Measurements from ENCODE around the gene MAP1B. TPM values are rescaled to one million over a fixed set of nuclear protein-coding genes. Genes with fewer than 3 reads are reported as not detected.
A peak's percentile ranks its signal among the peaks of the same experiment; 100 is the strongest.

Gene MAP1B
- 0.19 TPM in 1 of 2 replicates, not detected in the other for total RNA-seq (2013; cell fraction: nucleolus; rRNA removed)
- total RNA-seq (2014; rRNA removed): under 0.01 and 0.06 TPM in 2 replicates
- 0.04 and 0.09 TPM in 2 replicates for total RNA-seq (2014; rRNA removed; fragmentation: Illumina TruSeq; extraction: Trizol)
- 0.36 and 0.61 TPM in 2 replicates for total RNA-seq (2021)
- polyA plus RNA-seq (2011; ENCODE audit: low read depth): 0.09 TPM
- polyA plus RNA-seq (2011; rRNA removed): not detected in 2 replicates
- not detected in 2 replicates for polyA plus RNA-seq (2011; cell fraction: cytosol; rRNA removed)
- polyA plus RNA-seq (2011; cell fraction: nucleus; rRNA removed): 0.01 TPM in 1 of 2 replicates, not detected in the other
- polyA plus RNA-seq (2012): 0.09 and 0.20 TPM in 2 replicates
- 0.06 and 0.08 TPM in 2 replicates for polyA plus RNA-seq (2014; fragmentation: Illumina TruSeq; extraction: Trizol)
- polyA plus RNA-seq (2014; fragmentation: Nextera tagmentation; extraction: Ambion mirVana): under 1 TPM; 0.02 to 0.16 TPM
- polyA plus RNA-seq (2014; rRNA removed): 0.03 and 0.05 TPM in 2 replicates
- polyA plus RNA-seq (2016; fragmentation: Nextera tagmentation; extraction: Ambion mirVana): under 1 TPM; 0.62 to 0.81 TPM
- polyA minus RNA-seq (2011; rRNA and poly(A)+ RNA removed): not detected in 2 replicates
- polyA minus RNA-seq (2011; cell fraction: cytosol; rRNA and poly(A)+ RNA removed): not detected in 2 replicates
- not detected in 2 replicates for polyA minus RNA-seq (2011; cell fraction: nucleus; rRNA and poly(A)+ RNA removed)
- Bru-seq, nascent RNA: percentile 28 among the genes with signal in this experiment
- BruChase-seq, experiment 1, labeled RNA remaining after a 6-hour chase: percentile 42 among the genes with signal in this experiment
- percentile 35 among the genes with signal in this experiment for BruChase-seq, experiment 2, labeled RNA remaining after a 2-hour chase
- long read RNA-seq, experiment 1: 0 reads
- long read RNA-seq, experiment 2, partial matches to known transcripts: 0 of 1 reads
- long read RNA-seq, experiment 2, other reads (novel, unspliced or antisense): 1 of 1 reads

- ChIA-PET CTCF (no interaction called here), SMC1A (ENCODE audit: uncharacterized antibody, unreplicated experiment) (no interaction called here), RAD21 (ENCODE audit: unreplicated experiment) (no interaction called here), POLR2A (no interaction called here)
- no peak within 1 kb of the TSS for H3K4me3 ChIP-seq
- peak; percentile 95 for TF ChIP-seq HDAC6 (IDR thresholded peaks at IDR 0.05; ENCODE audit: unreplicated experiment)
- no peak for TF ChIP-seq PAX8 (IDR thresholded peaks at IDR 0.05)
- in situ Hi-C loops (cut with MboI): no loop called here
- peak within 1 kb of the TSS; percentile 62 for H3K4me2 ChIP-seq (ENCODE audit: control insufficient read depth, insufficient read depth)
- no peak within 1 kb of the TSS for H3K9ac ChIP-seq (ENCODE audit: control insufficient read depth, insufficient read depth, low read length)
- H3K9me3 ChIP-seq (replicated peaks; ENCODE audit: control insufficient read depth, insufficient read depth, low read length): no peaks in the 10 kb centered on the region
- no peak for FAIRE-seq
- ATAC-seq: no peak
- WGBS (ENCODE audit: insufficient coverage, insufficient replicate concordance, low lambda C conversion rate, missing lambda C conversion rate): 8% methylated on average over 52 of the region's 82 CpGs
- intact Hi-C loops (cut with micrococcal nuclease; ENCODE audit: unreplicated experiment): no loop called here
- no peak for DNase-seq (ENCODE audit: low read depth, low spot score)
- H3K4me1 ChIP-seq (ENCODE audit: control insufficient read depth, insufficient read depth, low read length): 0 out of 2 replicates have a peak, but pooled peaks cover 2% of the 10 kb centered on the region
- peaks cover 5 to 20% of the 10 kb centered on the region in 2 experiments for H3K27me3 ChIP-seq (replicated peaks in 1 of 2; ENCODE audit: control insufficient read depth in 2 of 2, insufficient read depth in 2 of 2, low read length in 1 of 2)
- no peaks in the 10 kb centered on the region for H3K79me2 ChIP-seq (ENCODE audit: control insufficient read depth, insufficient read depth, low read length)
- H3K36me3 ChIP-seq (ENCODE audit: control insufficient read depth in 2 of 2, insufficient read depth in 2 of 2, low read length in 1 of 2): no peaks in the 10 kb centered on the region
- no peak within 1 kb of the TSS for H3K27ac ChIP-seq (ENCODE audit: control insufficient read depth, insufficient read depth)
- H4K20me1 ChIP-seq (ENCODE audit: control insufficient read depth, insufficient read depth): no peaks in the 10 kb centered on the region
- no TSS peak for BruUV-seq (replicated peaks)
- no peak within 1 kb of the TSS for H2AFZ ChIP-seq (ENCODE audit: control insufficient read depth, low read depth, low read length)
Measured at GRCh38 chr5:72107131-72107900, at the start of gene MAP1B. Gene MAP1B (plus strand): TSS chr5:72107475. CDS start chr5:72107532, 57 bp downstream.

GRCh38 chr5:72057816-72058215 lies 49.5 kb upstream of the MAP1B start:
- in situ Hi-C loops (cut with MboI): no loop called here
- Histone ChIP-seq H3K36me3 (ENCODE audit: control insufficient read depth in 2 of 2, insufficient read depth in 2 of 2, low read length in 1 of 2) (no peaks in the 10 kb centered on the region), H3K27me3 (replicated peaks in 1 of 2; ENCODE audit: control insufficient read depth in 2 of 2, insufficient read depth in 2 of 2, low read length in 1 of 2) (no peaks in the 10 kb centered on the region), H2AFZ (ENCODE audit: control insufficient read depth, low read depth, low read length) (no peak overlapping the region), H3K4me3 (no peak overlapping the region), H3K27ac (ENCODE audit: control insufficient read depth, insufficient read depth) (no peak overlapping the region), H3K9me3 (replicated peaks; ENCODE audit: control insufficient read depth, insufficient read depth, low read length) (no peaks in the 10 kb centered on the region), H3K4me2 (ENCODE audit: control insufficient read depth, insufficient read depth) (no peak overlapping the region), H4K20me1 (ENCODE audit: control insufficient read depth, insufficient read depth) (no peaks in the 10 kb centered on the region), H3K79me2 (ENCODE audit: control insufficient read depth, insufficient read depth, low read length) (no peaks in the 10 kb centered on the region), H3K9ac (ENCODE audit: control insufficient read depth, insufficient read depth, low read length) (no peak overlapping the region), H3K4me1 (ENCODE audit: control insufficient read depth, insufficient read depth, low read length) (no peaks in the 10 kb centered on the region)
- ChIA-PET RAD21 (ENCODE audit: unreplicated experiment) (no interaction called here), POLR2A (no interaction called here), CTCF (no interaction called here), SMC1A (ENCODE audit: uncharacterized antibody, unreplicated experiment) (no interaction called here)
- FAIRE-seq (no peak), DNase-seq (ENCODE audit: low read depth, low spot score) (no peak), ATAC-seq (no peak)
- WGBS (ENCODE audit: insufficient coverage, insufficient replicate concordance, low lambda C conversion rate, missing lambda C conversion rate): 13% methylated on average over 2 of the region's 2 CpGs
- intact Hi-C loops (cut with micrococcal nuclease; ENCODE audit: unreplicated experiment): no loop called here
- BruUV-seq (replicated peaks): no TSS peak
- no peak for TF ChIP-seq FOS (IDR thresholded peaks at IDR 0.05; ENCODE audit: borderline replicate concordance, extremely low read depth, insufficient read length)
- TF ChIP-seq HDAC2 (IDR thresholded peaks at IDR 0.05): no peak
- no peak for TF ChIP-seq LARP7 (IDR thresholded peaks at IDR 0.05)
- TF ChIP-seq IKZF2 (IDR thresholded peaks at IDR 0.05): no peak
- TF ChIP-seq ATF3 (IDR thresholded peaks at IDR 0.05; ENCODE audit: borderline replicate concordance, extremely low read depth, low read depth, low read length): no peak
- no peak for TF ChIP-seq ATF7 (IDR thresholded peaks at IDR 0.05; ENCODE audit: low read depth)
- TF ChIP-seq RAD51 (IDR thresholded peaks at IDR 0.05): no peak
- no peak for TF ChIP-seq TCF12 (IDR thresholded peaks at IDR 0.05; ENCODE audit: low read depth, low read length)
- no peak for TF ChIP-seq CBX5 (IDR thresholded peaks at IDR 0.05; ENCODE audit: low read depth)
- no peak for TF ChIP-seq SRF (IDR thresholded peaks at IDR 0.05; ENCODE audit: low read depth in 2 of 2, low read length in 2 of 2)
- no peak for TF ChIP-seq IRF3 (IDR thresholded peaks at IDR 0.05)
- TF ChIP-seq GABPA (IDR thresholded peaks at IDR 0.05; ENCODE audit: low read depth): no peak

Measured in GM12878 (cell line).